Measurements from ENCODE around the gene KCNIP4. TPM values are rescaled to one million over a fixed set of nuclear protein-coding genes. Genes with fewer than 3 reads are reported as not detected.

The KCNIP4 gene
- polyA plus RNA-seq, 1 donor (not counting 4 experiments of a cell fraction or from before 2014, with no cell fraction given), result 0.07 TPM

- H3K4me3 ChIP-seq (ENCODE audit: control insufficient read depth in 2 of 3, extremely low read depth in 1 of 3, insufficient read depth in 2 of 3, low read depth in 1 of 3, low read length in 3 of 3), result no peak overlapping the region
- H3K79me2 ChIP-seq (ENCODE audit: control insufficient read depth, insufficient read depth, low read length), result no peaks in the 10 kb centered on the region
- dilution Hi-C loops (cut with MboI; ENCODE audit: extremely low pct_ligation_motif_present, low sequenced_read_pairs), result no loop called here
- no peak overlapping the region for H3K4me2 ChIP-seq (ENCODE audit: control insufficient read depth, extremely low read depth, insufficient read depth, low read depth, low read length)
- H3K9me1 ChIP-seq (ENCODE audit: control insufficient read depth, extremely low read depth, insufficient read depth, low read length), result no peaks in the 10 kb centered on the region
- H3K27me3 ChIP-seq (ENCODE audit: control insufficient read depth, extremely low read depth, insufficient read depth, low read length), result no peaks in the 10 kb centered on the region
- no peaks in the 10 kb centered on the region for H3K4me1 ChIP-seq (ENCODE audit: control insufficient read depth, extremely low read depth, insufficient read depth, low read length)
- no peak overlapping the region for H3K9ac ChIP-seq (ENCODE audit: control insufficient read depth, extremely low read depth, insufficient read depth, low read length)
- DNase-seq (ENCODE audit: low read depth, low spot score) (no peak), FAIRE-seq (no peak)
- TF ChIP-seq EZH2 (IDR thresholded peaks at IDR 0.05; ENCODE audit: low read length), result no peak
- no peak for TF ChIP-seq CTCF (optimal IDR thresholded peaks at IDR 0.05 in 1 of 3, IDR thresholded peaks at IDR 0.05 in 1 of 3, conservative IDR thresholded peaks at IDR 0.05 in 1 of 3; ENCODE audit: extremely low read depth in 1 of 3, insufficient read depth in 2 of 3, low read length in 3 of 3)
- no peaks in the 10 kb centered on the region for H3K9me3 ChIP-seq (ENCODE audit: control insufficient read depth, low read depth, low read length)
- no peak overlapping the region for H3K27ac ChIP-seq (ENCODE audit: control insufficient read depth, insufficient read depth, low read length)
- no peak overlapping the region for H2AFZ ChIP-seq (ENCODE audit: control insufficient read depth, low read length)
- no peaks in the 10 kb centered on the region for H3K36me3 ChIP-seq (ENCODE audit: control insufficient read depth in 2 of 2, extremely low read depth in 1 of 2, insufficient read depth in 2 of 2, low read length in 2 of 2)
- H4K20me1 ChIP-seq (ENCODE audit: control insufficient read depth, extremely low read depth, insufficient read depth, low read length), result no peaks in the 10 kb centered on the region
Observed at GRCh38 chr4:21628916-21629610, 319.5 kb downstream of the KCNIP4 start.

- Histone ChIP-seq H4K20me1 (ENCODE audit: control insufficient read depth, extremely low read depth, insufficient read depth, low read length) (no peaks in the 10 kb centered on the region), H3K9ac (ENCODE audit: control insufficient read depth, extremely low read depth, insufficient read depth, low read length) (no peak overlapping the region), H3K79me2 (ENCODE audit: control insufficient read depth, insufficient read depth, low read length) (no peaks in the 10 kb centered on the region), H3K27me3 (ENCODE audit: control insufficient read depth, extremely low read depth, insufficient read depth, low read length) (no peaks in the 10 kb centered on the region), H3K9me1 (ENCODE audit: control insufficient read depth, extremely low read depth, insufficient read depth, low read length) (no peaks in the 10 kb centered on the region), H3K9me3 (ENCODE audit: control insufficient read depth, low read depth, low read length) (no peaks in the 10 kb centered on the region), H3K4me2 (ENCODE audit: control insufficient read depth, extremely low read depth, insufficient read depth, low read depth, low read length) (no peak overlapping the region), H3K36me3 (ENCODE audit: control insufficient read depth in 2 of 2, extremely low read depth in 1 of 2, insufficient read depth in 2 of 2, low read length in 2 of 2) (no peaks in the 10 kb centered on the region), H2AFZ (ENCODE audit: control insufficient read depth, low read length) (no peak overlapping the region), H3K27ac (ENCODE audit: control insufficient read depth, insufficient read depth, low read length) (no peak overlapping the region), H3K4me3 (ENCODE audit: control insufficient read depth in 2 of 3, extremely low read depth in 1 of 3, insufficient read depth in 2 of 3, low read depth in 1 of 3, low read length in 3 of 3) (no peak overlapping the region), H3K4me1 (ENCODE audit: control insufficient read depth, extremely low read depth, insufficient read depth, low read length) (no peaks in the 10 kb centered on the region)
- no peak for TF ChIP-seq CTCF (optimal IDR thresholded peaks at IDR 0.05 in 1 of 3, IDR thresholded peaks at IDR 0.05 in 1 of 3, conservative IDR thresholded peaks at IDR 0.05 in 1 of 3; ENCODE audit: extremely low read depth in 1 of 3, insufficient read depth in 2 of 3, low read length in 3 of 3)
- TF ChIP-seq EZH2 (IDR thresholded peaks at IDR 0.05; ENCODE audit: low read length), result no peak
- no peak for FAIRE-seq
- no peak for DNase-seq (ENCODE audit: low read depth, low spot score)
- dilution Hi-C loops (cut with MboI; ENCODE audit: extremely low pct_ligation_motif_present, low sequenced_read_pairs), result no loop called here
Observed at GRCh38 chr4:21628116-21628670, 320.4 kb downstream of the KCNIP4 start.

All from keratinocyte (primary cell).